Stimulated activated CD4-positive, alpha-beta T cell treated with anti-CD3 and anti-CD28 coated beads, Interleukin-1b, Interleukin-23, amount 100 ng/mL, for 1 hour (primary cell): ENCODE data around the gene KCNJ12.
"Not testable (repeated sequence)": the region's sequence is repeated elsewhere in the genome, so short reads cannot be mapped to it uniquely, and the experiment has no call there.

Experiments used
- DNase-seq, 2 donors: peaks; one replicate each; pipeline ENCODE4 v3.0.0-alpha.2; 2020; ENCODE audit warnings: low read depth in 2 of 2

The KCNJ12 gene

DNA sequence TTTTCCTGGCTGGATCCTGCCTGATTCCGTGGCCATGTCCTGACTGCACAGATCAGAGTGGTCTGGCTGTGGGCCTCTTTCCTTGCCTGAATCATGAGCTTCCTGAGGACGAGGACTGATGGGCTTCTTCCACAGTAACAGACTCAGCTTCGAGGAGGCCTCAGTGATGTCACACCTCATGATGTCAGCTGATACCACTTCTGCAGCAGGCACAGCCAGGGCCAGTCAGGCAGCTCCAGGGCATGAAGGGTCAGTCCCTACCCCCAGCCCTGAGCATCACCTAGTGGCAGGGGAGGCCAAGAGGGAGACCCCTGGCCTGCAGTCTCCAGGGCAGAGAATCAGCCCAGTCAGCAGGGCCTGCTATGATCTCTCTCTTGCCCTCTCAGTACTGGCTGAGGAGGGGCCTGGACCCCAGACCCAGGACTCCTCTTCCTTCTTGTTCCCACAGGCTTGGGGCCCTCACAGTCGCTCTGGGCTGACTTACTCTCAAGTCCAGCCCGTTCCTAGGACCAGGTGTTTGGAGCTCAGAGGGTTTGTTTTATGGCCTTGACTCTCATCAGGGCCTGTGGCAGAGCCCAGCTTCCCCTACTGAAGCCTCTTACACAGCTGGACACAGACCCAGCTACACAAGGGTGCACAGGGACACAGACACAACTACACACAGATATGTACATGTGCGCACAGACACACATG is 26.7 kb upstream of the KCNJ12 start:
- DNase-seq, result not testable (repeated sequence)

DNA sequence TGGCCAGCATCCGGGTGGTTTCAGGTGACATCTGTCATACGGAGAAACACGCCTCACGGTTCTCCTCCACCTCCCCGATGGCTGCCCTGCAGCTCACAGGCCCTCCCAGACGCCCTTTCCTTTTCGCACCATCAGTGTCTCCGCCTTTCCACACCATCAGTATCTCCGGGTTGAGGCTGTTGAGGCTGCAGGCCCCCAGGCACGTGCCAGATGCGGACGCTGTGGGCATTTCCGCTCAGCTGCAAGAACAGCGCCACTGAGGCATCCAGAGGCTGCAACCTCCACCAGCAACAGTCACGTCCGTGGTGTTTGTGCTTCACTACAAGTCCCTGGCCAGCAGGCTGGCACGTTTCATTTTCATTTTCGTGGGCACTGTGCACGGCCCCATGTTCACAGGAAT is 25.7 kb upstream of the KCNJ12 start:
- not testable (repeated sequence) for DNase-seq

DNA sequence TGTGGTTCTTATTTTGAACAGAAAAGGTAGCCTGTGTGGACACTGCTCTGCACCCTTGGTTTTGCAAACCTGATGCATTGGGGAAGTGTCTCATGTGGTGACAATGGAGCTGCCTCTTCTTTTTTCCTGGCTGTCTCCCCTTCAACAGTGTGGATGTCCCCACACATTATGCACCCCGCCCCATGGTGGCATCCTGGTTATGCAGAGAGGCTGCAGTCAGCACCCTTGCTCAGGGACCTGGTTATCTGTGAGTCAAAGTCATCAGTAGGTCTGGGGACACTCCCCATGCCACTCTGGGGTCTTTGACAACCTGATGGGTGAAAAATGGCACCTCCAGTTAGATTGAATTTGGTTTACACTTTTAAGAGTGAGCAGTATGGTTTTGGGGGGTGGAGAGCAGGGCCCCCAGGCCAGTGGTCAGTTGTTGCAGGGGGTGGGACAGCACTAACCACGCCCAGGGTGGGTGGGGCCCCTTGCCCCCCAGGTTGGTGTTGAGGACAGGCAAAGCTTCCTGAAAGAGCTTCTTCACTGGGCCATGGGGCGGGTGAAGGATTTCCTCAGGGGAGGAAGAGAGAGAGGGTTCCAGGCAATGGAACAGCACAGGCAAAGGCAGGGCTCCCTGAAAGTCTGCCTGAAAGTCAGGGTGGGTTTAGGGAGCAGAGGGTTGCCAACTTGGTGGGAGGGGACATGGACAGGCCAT is 24.6 kb upstream of the KCNJ12 start:
- DNase-seq, result no peak

DNA sequence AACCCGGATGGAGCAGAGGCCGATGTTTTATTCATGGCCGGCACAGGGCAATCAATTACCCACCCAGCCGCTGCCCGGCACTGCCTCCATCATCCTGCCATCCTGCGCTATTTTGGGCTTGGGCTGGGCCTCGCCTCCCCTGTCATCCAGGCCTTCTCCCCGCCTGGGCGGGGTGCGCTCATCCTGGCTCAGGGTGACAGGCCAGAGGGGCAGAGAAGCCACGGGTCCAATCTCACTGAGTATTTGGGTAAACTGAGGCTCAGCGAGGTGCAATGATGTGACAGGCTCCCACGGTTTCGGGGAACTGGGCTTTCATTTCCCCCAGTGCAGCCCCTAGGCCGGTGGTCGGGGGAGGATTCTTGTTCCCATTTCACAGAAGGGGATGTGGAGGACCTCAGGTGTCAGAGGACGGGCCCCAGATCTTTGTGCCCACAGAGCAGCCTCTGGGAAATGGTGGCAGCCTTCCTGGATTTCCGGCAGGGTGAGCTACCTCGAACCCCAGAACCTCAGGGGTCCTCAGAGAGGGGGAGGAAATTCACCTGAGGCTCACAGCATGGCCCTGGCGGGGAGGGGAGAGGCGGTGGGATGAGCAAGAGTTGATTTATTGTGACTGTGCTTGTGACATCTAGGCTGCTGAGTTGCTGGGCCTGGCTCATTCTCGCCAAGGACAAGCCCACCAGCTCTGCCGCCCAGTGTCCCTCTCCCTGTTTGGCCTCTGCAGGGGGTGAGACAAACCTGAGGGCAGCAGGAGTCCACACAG is 23.8 kb upstream of the KCNJ12 start:
- DNase-seq, result no peak

DNA sequence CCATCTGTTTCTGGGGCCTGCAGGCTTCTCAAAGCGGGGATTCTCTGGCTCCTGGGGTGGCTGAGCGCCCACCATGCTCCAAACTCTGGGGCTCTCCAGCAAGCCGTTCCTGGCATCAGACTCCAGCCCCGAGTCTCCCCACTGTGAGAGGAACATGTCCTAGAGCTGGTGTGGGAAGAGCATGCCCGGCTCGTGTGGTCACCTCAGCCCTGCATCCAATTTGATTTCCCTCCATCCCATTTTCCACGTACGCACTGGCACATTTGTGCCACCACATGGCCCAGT is 23.2 kb upstream of the KCNJ12 start:
- no peak for DNase-seq

DNA sequence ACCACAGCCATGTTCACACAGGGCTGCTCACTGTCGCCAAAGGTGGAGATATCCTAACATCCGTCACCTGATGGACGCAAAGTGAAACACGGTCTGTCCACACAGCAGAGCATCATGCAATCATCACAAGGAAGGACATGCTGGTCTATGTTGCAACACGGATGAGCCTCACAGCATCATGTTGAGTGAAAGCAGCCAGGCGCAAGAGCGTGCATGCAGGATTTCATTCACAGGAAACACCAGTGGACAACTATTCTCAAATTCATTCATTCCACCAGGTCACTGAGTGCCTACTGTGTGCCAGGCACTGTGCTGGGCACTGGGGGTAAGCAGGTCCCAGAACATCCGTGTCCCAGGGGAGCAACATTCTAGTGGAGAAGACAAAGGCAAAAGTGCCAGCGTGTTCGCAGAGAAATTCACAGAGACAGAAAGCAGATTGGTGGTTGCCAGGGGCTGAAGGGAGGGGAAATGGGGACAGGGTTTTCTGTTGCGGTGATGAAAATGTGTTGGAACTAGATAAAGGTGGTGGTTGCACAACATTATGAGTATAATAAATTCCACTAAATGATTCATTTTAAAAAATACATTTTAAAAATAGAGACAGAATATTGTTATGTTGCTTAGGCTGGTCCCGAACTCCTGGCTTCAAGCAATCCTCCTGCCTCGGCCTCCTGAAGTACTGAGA is 22.7 kb upstream of the KCNJ12 start:
- DNase-seq, result no peak

DNA sequence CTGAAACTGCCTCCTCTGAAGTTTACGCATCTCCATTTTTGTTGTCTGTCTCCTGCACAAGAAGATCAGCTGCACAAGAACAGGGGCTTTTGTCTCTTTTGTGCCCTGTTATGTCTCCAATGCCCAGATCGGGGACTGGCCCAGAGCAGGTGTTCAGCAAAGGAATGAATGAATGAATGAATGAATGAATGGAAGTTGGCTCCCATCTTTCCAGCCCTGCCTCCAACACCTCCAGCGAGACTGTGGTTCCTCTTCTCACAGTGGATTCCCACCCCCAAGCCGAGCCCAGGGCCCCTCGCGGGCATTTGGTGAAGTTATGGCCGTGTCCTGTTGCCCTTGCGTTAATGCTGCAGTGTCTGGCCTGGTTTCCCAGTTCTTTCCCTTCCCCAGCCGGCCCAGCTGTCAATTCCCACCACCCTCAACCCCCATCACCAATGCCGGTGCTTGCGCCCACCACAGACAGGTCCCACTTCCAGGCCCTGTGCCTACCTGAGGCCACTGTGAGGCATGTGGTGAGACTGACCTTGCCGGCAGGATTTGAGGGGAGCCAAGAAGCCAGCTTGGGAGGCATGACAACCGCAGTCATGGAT is 21.3 kb upstream of the KCNJ12 start:
- DNase-seq, result no peak

DNA sequence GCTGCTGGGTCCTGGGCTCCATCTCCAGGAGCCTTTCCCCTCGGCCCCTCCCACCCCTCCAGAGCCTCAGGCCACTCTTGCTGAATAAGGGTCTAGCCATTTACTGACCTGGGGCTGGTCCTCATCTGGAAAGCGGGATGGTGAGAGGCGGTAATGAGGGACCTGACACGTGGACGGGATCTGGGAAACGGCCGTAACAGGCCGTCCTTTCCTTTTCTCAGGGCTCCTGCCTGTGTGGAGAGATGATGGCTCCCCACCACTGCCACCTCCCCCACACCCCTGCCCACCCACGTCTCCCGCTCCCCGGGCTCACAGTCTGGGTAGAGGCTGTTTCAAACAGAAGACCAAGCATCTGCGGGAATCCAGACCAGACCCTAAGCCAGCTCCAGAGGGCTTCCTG is 20.6 kb upstream of the KCNJ12 start:
- no peak for DNase-seq

DNA sequence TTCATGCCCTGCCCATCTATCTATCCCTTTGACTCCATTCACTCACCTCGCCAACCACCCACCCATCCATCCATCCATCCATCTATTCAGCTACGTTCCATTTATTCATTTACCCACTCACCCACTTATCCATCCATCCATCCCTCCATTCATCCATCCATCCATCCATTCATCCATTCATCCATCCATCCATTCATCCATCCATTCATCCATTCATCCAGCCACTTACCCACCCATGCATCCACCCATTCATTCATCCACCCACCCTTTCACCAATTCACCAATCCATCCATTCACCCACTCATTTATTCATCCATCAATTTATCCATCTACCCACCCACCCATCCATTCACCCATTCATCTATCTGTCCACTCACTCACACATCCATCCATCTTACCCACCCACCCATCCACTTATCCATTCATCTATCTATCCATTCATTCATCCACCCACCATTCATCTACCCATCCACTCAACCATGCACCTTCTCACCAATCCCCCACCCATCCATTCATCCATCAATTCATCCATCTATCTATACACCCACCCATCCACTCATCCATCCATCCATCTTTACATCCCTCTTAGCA is 19.5 kb upstream of the KCNJ12 start:
- no peak for DNase-seq

DNA sequence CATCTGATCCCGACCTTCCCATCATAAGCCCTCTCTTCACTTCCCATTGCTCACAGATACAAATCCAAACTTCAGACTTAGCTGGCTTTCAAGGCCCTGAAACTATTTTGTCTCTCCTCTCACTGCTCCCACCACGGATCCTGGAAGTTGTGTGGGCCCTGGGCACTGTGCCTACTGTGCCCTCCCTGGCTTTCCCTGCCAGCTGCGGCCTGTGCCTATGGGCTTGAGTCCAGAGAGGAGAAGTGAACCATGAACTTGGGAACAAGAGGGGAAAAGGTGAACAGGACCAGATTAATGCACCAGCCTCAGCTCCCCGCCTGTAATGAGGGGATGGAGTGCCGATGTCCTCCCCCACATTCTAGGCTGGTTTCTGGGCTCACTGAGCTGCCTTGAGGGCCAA is 18.9 kb upstream of the KCNJ12 start:
- DNase-seq, result no peak

DNA sequence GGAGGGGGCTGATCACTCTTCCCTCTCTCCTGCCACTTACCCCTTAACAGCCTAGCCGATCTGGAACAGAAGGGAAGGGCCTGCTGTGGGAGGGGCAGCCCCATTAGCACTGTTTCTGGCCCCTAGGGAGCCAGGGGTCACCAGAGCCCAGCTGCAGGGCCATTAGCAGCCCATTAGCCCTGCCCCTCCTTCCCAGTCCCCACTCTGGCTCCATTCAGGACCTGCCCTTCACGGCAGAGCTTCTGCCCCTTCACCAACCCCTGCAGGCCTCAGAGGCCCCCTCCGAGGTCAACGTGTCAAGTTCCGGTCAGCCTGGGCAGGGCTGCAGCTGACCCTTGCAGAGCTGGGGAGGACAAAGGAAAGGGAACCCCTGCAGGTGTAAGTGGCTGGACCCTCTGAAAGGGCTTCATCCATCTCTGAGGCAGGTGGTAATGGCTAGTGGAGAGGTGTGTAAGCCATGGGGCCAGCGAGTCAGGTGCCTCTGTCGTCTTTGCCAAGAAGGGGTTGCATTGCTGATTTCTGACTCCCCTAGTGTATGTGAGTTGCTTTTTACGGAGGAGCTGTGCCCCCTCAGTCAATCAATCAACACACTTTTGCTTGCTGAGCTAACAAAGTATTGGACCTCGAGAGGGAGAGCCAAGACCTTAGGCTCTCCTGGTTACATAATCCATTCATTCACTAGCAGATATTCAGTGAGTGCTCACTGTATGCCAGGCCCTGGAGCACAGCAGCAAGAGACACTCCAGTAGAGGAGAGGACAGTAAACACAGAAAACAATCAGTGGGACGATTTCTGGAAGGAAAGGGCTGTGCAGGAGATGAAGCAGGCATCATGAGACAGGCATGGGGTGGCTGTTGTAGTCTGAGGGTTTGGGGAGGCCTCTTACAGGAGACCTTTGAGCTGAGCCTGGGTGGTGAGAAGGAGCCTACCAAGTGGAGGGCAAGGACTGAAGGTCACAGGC is 18.2 kb upstream of the KCNJ12 start:
- DNase-seq, result no peak

DNA sequence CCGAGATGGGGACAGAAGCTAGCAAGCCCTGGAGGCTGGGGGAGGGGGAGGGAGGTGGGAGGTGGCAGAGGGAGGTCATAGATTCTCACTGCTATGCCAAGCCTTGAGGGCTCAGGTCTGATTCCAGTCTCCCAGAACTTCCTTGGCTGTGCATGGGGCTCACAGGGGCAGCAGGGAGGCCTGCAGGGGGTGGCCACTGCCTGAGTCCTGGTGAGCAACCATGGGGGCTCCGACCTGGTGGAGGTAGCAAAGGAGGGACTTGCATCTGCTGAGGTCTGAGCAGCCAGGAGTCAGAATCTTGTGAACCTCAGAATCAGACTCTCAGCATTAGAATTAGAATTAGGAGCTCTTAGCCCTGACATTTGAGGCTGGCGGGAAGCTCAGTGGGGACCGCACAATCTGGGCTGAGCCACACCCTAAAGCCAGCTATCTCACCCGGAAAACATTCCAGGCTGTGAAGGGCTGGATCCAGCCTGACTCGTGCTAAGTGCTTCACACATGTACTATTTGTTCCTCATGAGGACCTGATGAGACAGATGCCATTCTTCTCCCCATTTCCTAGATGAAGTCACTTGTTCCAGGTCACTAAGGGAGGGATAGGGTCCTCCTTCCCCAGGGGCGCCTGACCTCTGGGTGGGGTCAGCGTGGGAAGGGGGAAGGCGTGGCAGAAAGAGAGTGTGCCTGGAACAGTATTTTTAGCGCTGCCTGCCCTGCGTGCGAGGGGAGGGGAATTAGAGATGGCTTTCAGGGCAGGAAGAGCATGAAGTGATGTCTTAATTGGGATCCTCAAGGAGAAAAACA is 17.3 kb upstream of the KCNJ12 start:
- DNase-seq, result no peak

DNA sequence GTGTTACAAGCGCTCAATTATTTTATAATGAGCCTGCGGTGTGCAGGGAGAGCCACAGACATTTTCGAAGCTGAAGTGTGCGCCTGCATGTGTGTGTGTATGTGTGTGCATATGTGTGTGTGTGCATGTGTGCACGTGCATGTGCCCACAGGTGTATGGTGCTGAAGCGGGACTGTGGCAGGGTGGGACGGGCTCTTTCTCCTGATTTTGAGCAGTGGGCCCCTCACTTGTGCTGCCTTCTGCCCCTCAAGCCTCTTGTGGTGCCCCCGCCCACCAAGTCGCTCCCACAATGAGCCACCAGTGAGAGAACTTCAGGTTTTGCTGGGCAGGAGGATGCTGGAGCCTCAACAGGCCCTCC is 16.7 kb upstream of the KCNJ12 start:
- DNase-seq, result no peak

DNA sequence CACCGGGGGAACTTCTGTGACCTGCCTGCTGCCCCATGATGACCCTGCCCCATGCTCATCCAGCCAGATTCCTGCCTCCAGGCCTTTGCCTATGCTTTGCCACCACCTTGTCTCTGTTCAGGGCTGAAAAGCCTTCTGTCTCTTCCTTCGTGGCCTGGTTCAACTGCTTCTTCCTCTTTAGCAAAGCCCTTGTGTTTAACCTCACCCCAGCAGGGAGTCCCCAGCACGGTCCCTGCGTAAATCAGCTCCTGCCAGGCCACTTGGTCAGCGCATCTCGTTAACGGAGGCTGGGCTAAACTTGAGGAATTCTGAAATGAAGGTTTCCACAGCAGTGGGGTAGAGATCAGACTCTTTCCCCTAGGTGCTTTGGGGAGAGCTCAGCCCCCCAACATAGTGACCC is 16.1 kb upstream of the KCNJ12 start:
- no peak for DNase-seq

DNA sequence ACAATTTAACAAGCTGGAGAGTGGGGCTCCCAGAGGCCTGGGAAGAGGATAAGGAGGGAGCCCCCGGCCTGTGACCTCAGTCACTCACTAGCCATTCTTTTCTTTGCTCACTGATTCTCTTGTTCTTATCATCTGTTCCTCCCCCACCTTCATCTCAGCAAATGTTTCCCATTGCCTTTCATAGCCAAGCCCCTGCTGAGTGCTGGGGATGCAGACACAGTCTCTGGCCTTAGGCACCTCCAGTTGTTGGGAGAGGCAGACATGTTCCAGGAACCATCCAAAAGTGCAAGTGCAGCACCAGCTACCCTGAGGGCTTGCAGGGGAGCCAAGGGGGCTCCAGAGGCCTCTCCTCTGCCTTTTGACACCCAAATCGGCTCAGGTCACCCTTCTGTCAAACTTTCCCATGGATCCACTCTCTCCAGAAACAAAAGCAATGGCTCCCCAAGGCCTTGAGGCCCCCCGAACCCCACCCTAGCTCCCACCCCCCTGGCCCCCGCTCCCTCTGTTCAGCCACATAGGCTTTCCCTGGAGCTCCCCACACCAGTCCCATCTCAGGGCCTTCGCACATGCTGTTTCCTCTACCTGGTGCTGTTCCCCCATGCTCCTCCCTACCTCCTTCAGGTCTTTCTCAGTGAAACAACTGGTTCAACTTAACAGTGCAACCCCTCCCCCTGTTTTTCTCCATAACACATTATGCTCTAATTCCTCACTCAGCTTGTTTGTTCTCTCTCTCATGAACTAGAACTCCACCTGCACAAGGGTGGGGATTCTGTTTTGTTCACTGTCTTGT is 14.9 kb upstream of the KCNJ12 start:
- no peak for DNase-seq

DNA sequence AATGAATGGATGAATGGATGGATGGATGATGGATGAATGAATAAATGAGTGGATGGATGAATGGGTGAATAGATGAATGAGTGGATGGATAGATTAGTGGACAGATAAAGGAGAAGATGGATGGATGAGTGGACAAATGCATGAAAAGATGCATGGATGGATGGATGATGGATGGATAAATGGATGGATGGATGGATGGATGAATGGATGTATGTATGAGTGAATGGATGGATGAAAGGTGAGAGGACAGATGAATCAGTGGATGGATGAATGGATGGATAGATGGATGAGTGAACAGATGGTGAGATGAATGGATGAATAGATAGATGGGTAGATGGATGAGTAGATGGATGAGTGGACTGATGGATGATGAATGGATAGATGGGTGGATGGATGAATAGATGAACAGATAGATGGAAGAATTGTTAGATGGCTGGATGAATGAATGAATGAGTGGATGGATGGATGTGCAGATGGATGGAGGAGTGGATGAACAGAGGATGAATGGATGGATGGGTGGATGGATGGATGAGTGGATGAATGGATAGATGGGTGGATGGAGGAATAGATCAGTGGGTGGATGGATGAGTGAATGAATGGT is 13.7 kb upstream of the KCNJ12 start:
- no peak for DNase-seq

DNA sequence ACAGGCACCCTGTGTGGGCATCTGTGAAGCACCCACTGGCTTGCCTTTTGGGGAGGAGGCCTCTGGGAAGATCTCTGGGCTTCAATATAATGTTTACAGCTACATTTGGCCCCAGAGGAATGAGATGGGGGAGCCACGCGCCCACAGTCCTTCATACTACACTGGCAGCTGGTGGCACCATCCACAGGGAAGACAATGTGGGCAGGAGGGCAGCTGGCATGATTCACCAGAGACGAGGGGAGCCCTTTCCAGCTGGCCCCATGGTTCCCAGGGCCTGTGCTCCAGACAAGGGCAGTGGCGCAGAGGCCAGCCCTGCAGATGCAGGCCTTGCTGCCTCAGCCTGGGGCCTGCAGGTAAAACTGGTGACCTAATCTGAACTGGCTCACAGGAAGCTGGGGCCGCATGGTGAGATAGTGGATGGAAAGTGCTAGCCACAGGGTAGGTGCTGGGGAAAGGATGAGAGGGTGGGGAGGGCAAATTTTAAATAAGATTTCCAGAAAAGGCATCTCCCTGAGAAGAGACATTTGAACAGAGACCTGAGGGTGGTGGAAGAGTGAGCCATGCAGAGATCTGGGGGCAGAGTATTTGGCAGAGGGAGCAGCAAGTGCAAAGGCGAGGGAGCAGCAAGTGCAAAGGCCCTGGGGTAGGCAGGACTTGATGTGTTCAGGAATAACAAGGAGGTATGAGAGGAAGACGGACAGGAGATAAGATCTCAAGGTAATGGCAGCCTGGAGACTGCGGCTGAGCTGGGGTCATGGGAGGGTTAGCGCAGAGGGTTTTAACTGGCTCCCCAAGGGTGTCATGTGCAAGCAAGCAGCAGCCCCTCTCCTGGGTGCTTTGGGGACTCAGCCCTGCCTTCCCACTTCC is 12.1 kb upstream of the KCNJ12 start:
- no peak for DNase-seq

DNA sequence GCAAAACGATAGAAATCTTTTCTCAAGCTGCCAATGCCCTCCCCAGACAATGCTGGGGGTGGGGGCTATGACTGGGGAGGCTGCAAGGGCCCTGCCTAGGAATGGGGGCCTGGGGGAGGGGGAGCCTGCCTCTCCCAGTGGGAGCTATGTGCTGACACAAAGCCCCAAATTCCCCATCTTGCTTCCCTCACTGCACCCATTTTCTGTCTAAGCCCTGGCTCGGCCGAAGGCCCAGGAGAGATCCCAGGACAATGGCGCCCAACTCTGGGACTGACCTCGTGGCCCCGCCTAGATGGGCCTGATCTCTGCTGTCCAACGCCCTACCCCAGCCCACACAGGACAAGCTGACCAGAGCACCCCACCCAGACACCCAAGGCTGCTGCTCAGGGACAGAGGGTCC is 11.1 kb upstream of the KCNJ12 start:
- DNase-seq, result no peak
